Suppressor macrophage (primary cell): ENCODE measurements around the gene NFATC2.

Experiments
- DNase-seq, 4 experiments: peaks; one replicate each; pipeline ENCODE4 v3.0.0-alpha.2; 2020 to 2022

Gene NFATC2

DNA sequence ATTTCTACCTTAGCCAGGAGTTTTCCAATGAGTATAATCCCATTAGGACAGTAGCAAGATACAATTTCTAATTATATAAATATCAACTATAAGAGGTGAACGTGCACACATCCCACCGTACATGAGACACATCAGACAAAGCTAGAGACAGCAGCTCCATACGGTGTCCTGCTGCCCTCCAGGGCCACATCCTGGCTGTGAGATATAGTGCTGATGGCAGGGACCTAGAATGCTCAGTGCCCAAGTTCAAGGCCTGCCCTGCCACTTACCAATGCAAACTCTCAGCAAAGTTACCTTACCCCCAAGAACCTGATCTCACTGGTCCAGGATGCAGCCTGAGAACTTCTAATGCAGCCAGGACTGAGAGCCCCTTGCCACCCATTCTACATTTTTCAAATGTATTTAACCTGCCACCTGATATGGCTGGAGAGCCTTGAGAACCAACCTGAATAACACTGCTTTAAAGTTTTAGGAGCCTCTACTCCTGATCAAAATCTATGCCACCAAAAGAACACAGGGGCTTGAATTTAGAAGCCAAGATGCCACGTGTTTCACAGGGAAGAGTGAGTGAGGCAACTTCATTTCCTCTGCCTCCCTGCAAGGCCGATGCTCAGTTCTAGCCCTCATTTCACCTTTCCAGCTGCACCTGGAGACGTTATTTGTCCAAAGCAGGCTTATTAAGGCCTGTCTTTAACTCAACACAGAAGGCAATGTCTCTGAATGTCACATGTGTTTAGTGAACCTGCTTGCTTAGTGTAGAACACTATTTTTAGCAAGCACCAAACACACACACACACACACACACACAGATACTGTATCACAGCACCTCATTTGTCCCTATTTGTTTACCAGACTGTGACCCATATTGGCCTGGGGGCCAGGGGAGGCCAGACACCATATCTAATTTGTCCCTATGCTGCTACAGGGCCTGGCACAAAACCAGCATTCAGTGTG, 6.1 kb downstream of the NFATC2 start:
- DNase-seq: no peak

DNA sequence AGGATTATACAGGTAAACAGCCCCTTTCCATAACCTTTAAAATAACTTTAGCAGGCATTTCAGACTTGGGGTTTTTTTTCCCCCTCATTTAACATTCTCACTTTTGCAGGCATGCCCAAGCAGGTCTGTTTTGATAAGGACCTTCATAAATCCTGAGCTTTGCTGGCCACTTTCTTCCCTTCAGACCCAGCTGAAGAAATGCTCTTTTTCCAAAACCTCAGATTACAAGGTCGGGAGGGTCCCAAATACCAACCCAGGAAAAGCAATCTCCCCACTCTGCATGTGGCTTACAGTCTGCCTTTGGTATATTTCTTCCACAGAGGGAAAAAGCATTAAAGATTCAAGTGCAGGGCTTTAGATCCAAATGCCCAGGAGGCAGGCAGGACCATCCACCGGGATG, 6.8 kb downstream of the NFATC2 start:
- no peak for DNase-seq

DNA sequence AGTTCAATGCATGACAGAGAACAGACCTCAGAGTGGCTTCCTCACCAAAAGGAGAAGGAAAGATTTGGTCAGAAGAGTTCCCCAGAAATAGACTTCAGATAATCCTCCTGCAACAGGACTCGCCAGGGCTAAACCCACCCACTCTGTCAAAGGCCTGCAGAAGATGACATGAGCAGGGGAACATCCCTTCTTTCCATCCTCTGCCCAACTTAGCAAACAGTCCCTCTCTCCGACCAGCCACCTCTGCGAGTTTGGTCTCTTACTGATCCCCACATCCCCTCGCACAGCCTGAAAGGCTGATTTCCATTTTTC, 7.5 kb downstream of the NFATC2 start:
- peak; percentile 66 to 90 (median 81) for DNase-seq

DNA sequence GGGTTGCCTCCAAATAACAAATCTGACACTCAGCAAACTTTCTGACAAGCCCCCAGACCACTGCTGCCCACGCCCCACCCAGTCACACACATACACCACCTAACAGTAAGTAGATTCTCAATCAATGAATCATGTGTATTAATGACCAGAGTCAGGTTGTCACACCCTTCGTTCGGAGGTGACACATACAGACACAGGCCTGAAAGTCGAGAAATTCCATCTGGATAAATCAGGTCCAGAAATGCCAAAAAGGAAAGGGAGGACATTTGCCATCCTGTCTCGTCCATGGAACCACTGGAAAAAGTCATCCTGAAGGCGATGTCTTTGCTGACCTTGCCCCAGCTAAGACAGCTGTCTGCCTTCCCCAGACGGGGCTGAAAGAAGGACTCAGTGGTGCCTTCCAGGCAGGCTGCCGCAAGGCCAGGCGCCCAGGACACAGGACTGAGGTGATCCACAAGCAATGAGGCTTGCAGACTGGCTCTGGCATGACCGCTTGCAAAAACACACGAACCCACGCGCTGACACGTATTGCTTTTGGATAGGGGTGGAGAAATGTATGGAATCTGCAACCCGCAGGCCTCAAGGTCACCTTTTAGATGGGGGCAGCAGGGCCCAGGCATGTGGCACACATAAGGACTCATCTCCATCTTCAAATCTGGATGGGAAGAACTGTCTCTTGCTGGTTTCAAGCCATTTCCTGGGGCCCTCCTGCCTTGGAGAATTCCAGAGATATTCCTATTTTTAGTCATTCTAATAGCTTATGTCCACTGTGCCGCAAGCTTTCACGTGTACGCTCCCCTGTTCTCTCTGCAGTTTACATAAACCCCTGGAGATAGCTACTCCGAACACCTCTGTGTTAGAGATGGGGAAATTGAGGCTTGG, 9.0 kb downstream of the NFATC2 start:
- DNase-seq: no peak

DNA sequence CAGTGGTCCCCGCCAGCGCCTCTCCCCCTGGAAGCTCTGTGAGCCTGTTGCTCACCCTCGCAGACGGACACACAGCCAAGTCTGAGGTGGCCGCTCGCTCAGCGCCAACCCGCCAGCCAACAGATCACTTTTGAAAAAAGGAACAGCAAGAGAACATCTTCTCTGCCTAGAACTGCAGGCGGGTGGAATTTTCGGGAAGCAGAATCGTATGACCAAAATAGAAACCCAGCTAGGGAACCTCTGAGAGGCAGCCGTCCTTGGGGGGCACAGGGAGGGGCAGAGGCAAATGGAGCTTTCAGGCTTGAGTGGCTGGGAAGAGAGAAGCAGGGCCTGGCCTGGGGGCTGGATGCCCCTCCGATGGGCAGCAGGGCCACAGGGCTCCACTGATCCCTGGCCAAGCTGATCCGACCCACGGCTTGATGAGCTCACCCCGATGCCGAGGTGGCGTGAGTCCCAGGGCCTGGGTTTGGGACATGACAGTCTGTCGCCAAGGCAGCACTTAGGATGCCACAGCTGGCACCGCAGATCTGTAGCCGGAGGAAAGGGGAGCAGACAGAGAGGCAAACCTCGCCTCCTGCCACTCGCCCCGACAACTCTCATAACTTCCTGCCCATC, 9.8 kb downstream of the NFATC2 start:
- DNase-seq: peak; percentile 75 to 85 (median 82)

DNA sequence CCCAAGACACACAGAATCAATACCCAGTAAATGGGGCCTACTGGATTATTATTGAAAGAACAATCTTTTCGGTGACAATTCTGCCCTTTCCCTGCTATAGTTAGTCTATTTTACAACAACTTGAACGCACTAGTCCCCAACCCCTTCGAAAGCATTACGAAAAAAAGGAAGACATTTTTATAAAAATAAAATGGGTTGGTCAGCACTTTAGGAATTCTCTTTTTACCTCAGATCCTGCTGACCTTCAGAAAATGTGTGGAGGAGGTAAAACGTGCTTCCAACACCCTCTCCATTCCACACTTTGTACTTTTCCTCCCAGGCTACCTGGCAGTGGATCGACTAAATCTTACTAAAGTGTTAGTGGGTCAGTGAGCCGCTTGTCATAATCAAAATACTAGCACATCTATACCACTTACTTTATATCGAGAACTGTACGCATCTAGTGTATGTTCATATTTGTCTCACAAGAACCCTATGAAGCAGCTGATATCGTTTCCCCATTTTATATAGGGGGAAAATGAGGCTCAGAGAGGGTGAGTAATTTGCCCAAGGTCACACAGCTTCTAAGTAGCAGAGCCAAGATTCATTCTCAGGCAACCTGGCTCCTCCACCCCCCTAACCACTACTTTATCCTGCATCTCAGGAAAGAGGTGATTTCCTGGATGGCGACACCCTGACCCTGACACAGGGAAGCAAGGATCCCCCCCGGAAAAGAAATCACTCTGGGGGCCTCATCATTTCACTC, 10.6 kb downstream of the NFATC2 start:
- peak in 1 of 4 experiments; percentile 8 for DNase-seq

DNA sequence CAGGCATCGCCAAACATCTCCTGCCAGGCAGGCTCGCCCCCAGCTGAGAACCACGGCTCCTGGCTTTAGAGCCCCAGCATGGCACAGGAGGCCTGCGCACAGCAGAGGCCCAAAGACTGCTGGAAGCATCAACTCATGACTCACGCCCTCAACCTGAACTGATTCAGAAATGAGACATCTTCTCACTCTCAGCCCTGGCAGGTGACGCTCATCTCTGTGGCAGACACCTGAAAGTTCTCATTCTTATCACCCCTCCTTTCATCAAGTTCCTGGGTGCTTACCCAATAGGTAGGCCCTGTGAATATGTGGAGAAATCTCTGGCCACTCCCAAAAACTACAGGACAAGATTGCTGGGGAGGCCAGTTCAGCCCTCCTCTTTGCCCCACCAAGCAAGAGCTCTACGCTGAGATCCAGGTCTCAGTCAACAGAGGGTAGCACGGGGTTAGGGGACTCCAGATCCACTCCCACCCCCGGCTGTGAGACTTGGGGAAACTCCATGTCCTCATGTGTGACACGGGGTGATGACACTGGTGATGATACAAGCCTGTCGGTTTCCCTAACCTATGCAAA, 11.3 kb downstream of the NFATC2 start:
- DNase-seq: peak in 3 of 4 experiments; percentile 23 to 25 (median 25)

DNA sequence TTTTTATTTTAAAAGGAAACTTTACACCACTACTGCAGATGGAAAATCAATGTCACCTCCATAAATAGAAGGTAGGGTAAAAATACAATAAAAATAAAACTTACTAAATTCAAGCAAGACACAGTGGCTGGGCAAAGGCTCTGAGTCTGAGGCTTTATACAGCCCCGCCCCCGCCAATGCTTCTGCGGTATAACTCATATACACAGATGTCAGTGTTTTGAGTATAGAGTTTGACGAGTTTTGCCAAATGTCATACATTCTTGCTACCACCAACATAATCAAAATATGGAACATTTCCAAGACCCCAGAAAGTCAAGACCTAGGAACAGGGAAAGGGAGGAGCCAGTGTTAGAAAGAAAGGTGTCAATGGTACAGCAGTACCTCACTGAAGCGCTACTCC, 12.8 kb downstream of the NFATC2 start:
- DNase-seq: no peak

DNA sequence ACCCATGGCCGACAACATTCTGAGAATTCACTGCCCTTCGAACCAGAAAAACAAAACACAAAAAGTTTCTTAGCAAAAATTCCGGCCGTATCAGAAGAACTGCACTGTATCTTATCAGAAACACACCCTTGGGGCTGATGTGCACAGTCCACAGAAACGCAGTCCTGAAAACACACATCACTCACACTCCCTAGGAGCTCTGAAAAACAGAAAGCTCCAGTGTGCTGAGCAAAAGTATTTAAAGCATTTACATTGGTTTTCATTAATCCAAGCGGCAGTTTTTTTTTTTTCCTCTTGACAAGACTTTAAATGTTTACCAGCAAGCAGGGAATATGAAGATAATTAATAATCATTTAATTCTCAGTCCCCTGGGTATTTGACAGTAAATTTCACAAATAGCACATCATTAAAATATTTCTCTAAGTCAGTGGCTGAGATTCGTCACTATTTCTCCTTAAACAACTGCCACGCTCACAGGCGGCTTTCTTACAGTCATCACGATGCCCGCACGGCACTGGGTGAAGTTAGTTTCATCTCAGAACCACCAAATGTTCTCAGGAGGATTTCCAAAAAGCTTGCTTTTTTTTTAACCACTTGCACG, 13.3 kb downstream of the NFATC2 start:
- no peak for DNase-seq

DNA sequence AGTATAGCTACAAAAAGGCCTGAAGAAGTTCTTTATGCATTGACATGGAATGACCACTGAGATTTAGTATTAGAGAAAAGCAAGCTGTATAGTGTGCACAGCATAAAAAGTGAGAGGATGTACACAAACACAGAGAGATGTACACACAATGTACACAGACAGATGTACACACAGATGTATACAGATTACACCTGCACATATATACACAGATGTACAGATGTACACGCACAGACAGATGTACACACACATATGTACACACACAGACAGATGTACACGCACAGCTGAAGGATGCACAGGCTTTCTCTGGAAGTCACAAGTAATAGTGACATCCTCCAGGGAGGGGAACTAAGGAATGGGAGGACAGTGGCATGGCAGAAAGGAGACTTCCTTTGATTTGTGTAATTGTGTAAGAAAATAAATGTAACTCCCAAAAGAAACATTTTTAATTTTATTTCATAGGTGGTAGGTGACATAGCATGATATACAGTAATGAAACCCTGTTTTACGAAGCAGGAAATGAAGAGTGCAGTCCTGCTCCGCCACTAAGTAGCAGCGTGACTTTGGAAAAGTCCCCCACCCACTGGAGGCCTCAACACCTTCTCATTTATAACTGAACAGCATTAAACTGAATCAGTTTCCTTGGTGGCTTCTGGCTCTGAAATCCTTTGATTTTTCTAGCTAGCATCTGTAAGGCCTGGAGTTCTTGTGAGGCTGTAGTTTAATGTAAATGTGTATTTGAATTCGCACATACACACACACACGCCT, 14.1 kb downstream of the NFATC2 start:
- DNase-seq: peak in 2 of 4 experiments; percentile 11 to 25

DNA sequence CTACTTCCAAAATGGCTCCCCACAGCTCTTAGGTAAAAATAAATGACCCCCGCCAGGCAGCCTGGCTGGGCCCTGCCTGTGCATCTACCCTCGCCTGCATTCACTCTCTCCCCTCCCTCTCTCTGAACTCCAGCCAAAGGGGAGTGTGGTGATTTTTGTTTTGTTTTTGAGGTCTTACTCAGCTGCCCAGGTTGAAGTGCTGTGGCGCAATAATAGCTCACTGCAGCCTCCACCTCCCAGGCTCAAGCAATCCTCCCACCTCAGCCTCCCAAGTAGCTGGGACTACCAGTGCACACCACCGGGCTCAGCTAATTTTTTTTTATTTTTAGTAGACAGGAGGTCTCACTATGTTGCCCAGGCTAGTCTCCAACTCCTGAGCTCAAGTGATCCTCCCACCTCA, 15.8 kb downstream of the NFATC2 start:
- no peak for DNase-seq

DNA sequence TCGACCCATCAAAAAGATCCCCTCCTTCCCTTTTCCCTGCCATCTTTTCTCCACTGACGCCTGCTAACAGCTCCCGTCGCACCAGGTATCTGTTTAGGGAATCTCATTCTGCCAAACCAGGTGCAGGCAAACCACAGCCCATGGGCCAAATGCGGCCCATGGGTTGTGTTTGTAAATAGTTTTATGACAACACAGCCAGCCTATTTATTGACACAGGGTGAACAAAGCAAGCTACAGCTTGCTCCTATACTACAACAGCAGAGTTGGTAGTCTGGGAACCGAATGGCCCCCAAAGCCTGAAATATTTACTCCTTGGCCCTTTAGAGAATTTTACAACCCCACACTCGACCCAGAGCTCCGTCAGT, 16.4 kb downstream of the NFATC2 start:
- DNase-seq: no peak

DNA sequence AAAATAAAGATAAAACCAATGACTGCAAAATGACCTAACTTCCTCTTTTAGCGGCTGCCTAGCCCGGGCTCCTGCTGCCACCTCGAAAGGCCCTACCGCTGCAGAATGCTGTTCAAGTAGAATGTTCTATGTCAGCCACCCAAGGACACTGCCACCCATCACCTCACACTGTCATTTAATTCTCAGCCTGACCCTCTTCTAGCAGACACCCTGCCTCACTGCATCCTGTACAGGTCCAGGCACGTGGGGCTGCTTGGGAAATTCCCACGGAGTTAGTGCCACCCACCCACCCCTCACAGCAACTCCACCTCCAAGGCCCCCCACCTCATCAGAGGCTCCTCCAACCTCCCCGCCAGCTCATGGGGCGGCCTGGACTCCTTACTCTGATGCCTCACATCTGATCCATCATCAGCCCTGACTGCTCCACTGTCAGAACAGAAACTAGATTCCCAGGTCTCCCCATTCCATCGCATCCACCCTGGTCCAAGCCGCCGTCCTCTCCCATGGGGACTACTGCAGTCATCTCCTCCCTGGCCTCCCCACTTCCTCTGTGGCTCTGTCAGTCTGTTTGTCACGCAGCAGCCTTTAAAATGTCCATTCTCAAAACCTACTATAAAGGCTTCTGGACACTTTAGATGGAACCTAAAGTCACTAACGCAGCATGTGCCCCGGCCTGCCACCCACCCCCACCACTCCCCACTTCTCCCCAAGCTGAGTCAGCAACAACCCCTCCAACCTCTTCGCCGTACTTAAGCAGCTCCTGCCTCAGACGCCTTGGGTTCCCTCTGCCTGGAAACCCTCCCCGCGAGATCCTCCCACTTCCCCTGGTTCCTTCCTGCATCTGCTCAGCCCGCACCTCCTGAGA, 17.0 kb downstream of the NFATC2 start:
- DNase-seq: peak; percentile 51 to 75 (median 64)

DNA sequence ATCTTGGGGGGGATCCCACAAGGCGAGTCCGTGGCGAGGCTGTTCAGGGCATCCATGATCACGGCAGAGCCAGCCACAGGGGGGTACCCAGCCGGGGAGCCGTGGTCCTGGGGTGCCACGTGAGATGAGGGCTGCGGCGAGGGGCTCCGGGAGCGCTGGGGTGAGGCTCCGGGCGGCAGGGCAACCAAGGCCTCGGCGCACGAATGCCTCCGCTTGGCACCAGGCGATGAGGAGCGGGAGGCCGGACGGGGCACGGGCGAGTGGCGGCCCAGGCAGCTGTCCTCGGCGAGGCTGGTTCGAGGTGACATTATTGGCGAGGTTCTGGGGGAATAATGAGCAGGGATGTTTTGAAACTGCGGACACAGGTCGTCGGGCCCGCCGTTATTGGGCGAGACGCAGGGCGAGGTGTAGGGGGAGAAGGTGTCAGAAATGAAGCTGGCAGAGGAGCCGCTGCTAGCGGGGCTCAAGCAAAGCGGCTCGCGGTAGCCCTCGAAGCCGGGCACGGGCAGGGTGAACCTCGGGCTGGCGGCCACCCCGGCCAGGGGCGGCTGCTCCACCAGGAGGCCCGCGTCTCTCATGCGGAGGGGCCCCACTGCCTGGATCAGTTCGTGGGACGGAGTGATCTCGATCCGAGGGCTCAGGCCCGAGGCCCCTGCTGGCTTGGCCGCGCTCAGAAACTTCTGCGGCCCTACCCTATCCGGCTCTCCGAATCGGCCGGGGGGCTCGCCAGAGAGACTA, 19.1 kb downstream of the NFATC2 start:
- no peak for DNase-seq

DNA sequence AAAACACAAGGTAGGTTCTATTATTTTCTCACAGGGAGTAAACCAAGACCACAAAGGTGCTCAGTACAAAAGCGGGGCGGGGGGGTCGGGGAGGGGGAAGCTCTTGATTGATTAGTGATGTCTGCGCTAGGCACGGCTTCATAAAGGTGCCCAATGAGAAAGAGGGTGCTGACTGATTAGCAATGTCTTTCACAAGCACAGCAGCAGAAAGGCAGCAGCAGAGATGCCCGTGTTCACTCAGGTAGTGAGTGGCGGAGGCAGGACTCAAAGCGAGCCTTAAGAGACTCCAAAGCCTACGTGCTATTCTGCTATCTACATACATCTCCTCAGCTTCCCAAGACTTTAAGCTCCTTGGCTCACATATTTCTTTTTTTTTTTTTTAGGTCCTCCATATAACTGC, 20.3 kb downstream of the NFATC2 start:
- no peak for DNase-seq

DNA sequence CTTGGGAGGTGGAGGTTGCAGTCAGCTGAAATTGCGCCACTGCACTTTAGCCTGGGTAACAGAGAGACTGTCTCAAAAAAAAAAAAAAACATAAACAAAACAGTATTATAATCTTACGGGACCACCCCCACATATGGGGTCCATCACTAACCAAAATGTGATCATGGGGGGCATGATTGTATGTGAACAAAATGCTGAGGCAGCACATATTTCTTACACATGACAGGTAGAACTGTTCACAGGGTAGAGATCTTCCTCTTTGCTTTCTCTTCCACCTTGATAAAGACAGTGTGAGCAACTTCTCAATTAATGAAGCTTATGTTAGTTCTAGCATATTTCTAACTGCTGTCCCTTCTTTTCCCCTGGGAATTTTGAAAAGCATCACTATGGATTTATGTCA, 24.7 kb downstream of the NFATC2 start:
- no peak for DNase-seq

DNA sequence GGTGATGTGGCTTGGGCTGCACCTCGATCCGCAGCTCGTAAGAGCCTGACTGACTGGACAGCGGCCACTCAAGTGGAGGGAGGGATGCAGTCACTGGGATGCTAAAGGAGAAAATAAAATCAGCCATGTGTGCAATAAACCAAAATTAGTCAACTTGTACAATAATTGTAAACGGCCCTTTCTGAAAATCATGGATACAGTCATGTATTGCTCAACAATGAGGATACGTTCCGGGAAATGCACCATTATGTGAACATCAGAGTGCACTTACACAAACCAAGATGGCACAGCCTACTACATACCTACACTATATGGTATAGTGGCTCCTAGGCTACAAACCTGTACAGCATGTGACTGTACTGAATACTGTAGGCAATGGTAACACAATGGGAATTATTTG, 25.7 kb downstream of the NFATC2 start:
- DNase-seq: no peak

DNA sequence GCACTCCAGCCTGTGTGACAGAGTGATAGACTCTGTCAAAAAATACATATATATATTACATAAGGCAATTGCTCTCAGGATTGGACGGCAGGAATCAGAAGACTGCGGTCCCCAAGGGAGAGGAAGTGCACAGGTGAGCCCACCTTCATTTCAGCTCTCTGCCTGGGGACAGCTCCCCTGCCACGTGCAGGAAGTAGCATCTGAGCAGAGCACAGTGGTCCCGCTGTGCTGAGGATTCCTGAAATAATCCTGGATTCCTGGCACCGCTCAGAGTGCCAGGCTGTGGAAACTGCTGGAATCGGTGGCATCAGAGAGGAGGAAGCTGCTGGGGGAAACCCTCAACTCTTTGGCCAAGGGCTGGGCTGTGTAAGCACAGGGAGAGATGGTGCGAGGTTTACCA, 27.7 kb downstream of the NFATC2 start:
- DNase-seq: no peak

DNA sequence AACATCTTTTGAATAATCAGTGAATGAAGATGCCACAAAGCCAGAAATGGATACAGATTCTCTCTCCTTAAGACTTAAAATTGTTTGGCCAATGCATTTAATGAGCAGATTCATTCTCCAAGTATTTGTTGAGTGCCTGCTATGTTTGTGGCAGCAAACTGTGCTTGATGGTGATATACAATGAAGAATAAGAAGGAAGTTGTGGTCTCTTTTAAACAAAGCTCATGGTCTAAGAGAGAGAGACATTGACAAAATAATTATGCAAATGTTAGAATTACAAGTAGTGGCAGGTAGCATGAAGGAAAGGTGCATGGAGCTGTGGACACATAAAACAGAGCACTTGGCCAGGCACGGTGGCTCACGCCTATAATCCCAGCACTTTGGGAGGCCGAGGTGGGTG, 28.3 kb downstream of the NFATC2 start:
- no peak for DNase-seq
